OCI-LY7 (cell line): ENCODE measurements around the gene GSDME.

ENCODE experiments used
- EZH2phosphoT487 ChIP-seq: fragments of 200-600 bp; sonication (generic); IDR thresholded peaks from 2 replicates; pipeline ENCODE4 v1.6.1; 2018; ENCODE audit warnings: low read depth, borderline replicate concordance, mild to moderate bottlenecking, mixed run types, antibody characterized with exemption, low read length, moderate library complexity, mixed read lengths
- TF ChIP-seq, protein P1 (sequence below): fragments of 200-600 bp; sonication (generic); conservative IDR thresholded peaks from 2 replicates; pipeline ENCODE4 v1.5.1; 2014; ENCODE audit warnings: mild to moderate bottlenecking, antibody characterized with exemption, low read length, moderate library complexity, mixed read lengths

DNA sequence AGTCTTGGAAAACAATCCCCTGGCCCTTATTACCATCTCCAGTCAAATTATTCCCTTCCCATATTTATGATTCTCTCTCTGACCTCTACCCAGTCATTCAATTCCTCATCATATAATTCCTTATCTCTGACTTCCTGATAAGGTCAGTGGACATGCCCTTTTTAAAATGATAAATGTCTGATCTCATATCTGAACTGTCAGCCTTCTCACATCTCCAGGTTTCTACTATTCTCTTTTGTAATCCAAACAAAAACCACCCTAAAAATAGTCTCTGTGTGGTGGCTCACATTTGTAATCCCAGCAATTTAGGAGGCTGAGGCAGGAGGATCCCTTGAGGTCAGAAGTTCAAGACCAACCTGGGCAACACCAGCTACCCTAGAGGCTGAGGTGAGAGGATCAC, 11.9 kb downstream of the GSDME start:
- TF ChIP-seq EZH2phosphoT487, result no peak
- TF ChIP-seq, protein P1, sequence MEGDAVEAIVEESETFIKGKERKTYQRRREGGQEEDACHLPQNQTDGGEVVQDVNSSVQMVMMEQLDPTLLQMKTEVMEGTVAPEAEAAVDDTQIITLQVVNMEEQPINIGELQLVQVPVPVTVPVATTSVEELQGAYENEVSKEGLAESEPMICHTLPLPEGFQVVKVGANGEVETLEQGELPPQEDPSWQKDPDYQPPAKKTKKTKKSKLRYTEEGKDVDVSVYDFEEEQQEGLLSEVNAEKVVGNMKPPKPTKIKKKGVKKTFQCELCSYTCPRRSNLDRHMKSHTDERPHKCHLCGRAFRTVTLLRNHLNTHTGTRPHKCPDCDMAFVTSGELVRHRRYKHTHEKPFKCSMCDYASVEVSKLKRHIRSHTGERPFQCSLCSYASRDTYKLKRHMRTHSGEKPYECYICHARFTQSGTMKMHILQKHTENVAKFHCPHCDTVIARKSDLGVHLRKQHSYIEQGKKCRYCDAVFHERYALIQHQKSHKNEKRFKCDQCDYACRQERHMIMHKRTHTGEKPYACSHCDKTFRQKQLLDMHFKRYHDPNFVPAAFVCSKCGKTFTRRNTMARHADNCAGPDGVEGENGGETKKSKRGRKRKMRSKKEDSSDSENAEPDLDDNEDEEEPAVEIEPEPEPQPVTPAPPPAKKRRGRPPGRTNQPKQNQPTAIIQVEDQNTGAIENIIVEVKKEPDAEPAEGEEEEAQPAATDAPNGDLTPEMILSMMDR, result no peak
